Measurements from ENCODE around the gene PHKA2.

Gene PHKA2

DNA sequence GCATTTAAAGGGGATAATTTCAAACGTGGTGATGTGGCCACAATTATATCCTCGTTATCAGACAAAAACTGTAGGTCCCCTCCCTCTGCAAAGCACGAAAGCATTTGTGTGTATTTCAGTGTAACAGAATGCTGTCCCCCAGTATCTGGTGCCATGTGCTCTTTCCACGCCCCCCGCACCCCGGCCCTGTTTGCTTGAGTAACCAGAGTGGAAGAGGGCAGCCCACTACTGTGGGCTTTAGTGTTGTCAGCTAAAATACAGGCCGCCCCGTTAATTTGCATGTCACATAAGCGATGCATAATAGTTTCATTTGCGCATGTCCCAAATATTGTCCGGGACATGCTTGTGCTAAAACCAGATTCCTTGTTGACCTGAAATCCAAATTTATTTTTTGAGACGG lies 110.1 kb downstream of the PHKA2 start:
- no peak for DNase-seq (ENCODE audit: low spot score)
- TF ChIP-seq, protein P1, sequence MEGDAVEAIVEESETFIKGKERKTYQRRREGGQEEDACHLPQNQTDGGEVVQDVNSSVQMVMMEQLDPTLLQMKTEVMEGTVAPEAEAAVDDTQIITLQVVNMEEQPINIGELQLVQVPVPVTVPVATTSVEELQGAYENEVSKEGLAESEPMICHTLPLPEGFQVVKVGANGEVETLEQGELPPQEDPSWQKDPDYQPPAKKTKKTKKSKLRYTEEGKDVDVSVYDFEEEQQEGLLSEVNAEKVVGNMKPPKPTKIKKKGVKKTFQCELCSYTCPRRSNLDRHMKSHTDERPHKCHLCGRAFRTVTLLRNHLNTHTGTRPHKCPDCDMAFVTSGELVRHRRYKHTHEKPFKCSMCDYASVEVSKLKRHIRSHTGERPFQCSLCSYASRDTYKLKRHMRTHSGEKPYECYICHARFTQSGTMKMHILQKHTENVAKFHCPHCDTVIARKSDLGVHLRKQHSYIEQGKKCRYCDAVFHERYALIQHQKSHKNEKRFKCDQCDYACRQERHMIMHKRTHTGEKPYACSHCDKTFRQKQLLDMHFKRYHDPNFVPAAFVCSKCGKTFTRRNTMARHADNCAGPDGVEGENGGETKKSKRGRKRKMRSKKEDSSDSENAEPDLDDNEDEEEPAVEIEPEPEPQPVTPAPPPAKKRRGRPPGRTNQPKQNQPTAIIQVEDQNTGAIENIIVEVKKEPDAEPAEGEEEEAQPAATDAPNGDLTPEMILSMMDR (IDR thresholded peaks at IDR 0.05; ENCODE audit: borderline replicate concordance, control extremely low read depth, extremely low read depth, insufficient read depth, missing control alignments), result no peak
- in situ Hi-C loops (cut with MboI; ENCODE audit: low sequenced_read_pairs, unreplicated experiment), result no loop called here

DNA sequence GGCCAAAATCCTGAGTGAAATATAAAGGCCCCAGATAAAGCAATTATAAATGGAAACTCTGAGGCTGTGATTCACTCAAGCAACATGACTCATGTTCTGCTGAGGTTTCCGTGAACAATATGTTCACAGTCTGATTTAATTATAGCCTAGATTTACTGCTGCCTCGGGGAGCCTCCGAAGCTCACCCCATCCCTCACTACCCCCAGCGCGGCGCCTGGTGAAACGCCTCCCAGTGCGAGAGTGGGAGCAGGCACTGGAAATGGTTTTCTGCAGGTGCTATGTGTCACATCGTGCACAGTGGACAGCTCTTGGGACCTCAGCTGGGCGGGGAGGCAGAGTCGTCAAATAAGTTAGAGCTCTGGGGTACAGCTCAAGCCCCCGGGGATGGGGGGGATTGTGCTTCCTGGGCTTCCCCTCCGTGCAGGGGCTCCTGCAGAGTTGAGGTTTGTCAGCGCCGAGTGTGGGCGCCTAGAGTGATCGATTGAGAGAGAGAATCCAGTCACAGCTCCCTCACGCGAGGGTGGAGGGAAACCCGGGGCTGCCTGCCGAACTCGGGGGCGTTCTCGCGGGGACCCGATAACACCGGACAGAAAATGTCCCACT lies 110.6 kb downstream of the PHKA2 start:
- TF ChIP-seq, protein P1 (IDR thresholded peaks at IDR 0.05; ENCODE audit: borderline replicate concordance, control extremely low read depth, extremely low read depth, insufficient read depth, missing control alignments), result no peak
- DNase-seq (ENCODE audit: low spot score), result no peak
- in situ Hi-C loops (cut with MboI; ENCODE audit: low sequenced_read_pairs, unreplicated experiment), result no loop called here

DNA sequence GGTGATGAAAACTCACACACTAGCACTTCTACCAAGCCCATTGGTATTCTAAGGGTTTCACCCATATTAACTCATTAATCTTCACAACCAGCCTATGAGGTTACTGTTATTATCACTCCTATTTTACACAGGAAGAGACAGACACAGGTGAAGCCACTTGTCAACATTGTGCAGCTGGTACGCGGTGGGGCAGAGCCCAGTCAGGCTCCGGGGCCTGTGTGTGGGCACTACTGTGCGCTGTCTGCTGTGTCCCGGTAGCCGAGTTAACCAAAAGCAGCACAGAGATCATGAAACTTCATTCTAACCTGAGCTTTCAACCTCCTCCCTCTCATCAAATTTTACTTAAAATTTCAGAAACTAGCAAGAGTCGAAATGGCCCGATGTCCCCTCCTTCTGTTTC lies 111.3 kb downstream of the PHKA2 start:
- DNase-seq (ENCODE audit: low spot score), result no peak
- in situ Hi-C loops (cut with MboI; ENCODE audit: low sequenced_read_pairs, unreplicated experiment), result no loop called here
- TF ChIP-seq, protein P1 (IDR thresholded peaks at IDR 0.05; ENCODE audit: borderline replicate concordance, control extremely low read depth, extremely low read depth, insufficient read depth, missing control alignments), result no peak

DNA sequence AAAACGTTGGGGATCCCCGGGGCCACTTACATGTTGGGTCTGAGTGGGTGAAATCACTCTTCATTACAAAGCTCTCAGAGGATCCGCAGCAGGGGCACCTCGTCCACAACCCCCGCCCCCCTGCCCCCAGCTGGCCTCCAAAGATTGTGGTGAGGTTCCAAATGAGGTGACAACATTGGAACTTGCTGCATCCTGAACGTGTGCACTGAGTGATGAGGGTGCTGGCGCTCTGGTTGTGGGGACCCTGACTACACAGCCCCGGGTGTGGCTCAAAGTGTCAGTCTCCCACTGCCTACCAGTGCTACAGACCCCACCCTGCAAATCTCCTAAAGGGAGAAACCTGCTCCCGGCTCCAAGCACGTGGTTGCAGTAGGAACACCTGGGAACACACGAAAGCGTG lies 111.9 kb downstream of the PHKA2 start:
- in situ Hi-C loops (cut with MboI; ENCODE audit: low sequenced_read_pairs, unreplicated experiment), result no loop called here
- TF ChIP-seq, protein P1 (IDR thresholded peaks at IDR 0.05; ENCODE audit: borderline replicate concordance, control extremely low read depth, extremely low read depth, insufficient read depth, missing control alignments), result no peak
- DNase-seq (ENCODE audit: low spot score), result no peak

DNA sequence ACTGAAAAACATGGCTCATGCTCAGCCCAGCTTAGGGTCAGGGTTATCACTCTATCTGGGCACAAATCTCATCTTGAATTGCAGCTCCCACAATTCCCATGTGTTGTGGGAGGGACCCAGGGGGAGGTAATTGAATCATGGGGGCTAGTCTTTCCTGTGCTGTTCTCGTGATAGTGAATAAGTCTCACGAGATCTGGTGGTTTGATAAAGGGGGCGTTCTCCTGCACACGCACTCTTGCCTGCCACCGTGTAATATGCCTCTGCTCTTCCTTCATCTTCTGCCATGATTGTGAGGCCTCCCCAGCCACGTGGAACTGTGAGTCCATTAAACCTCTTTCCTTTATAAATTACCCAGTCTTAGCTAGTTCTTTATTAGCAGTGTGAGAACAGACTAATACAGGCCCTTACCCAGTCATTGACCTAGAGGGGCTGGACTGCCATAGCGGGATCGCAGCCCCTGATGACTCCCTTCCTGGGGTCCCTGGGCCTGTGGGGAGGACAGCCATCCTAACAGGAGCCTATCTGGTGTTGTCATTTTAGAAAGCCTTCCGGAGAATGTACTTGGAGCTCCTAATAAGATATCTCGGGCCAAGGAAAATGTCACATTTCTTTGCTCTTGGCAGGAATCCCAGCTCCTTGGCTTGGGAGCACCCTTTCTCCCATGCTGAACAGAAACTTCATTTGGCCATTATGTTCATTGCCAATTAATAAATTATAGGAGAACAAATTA lies 112.6 kb downstream of the PHKA2 start:
- in situ Hi-C loops (cut with MboI; ENCODE audit: low sequenced_read_pairs, unreplicated experiment), result no loop called here

DNA sequence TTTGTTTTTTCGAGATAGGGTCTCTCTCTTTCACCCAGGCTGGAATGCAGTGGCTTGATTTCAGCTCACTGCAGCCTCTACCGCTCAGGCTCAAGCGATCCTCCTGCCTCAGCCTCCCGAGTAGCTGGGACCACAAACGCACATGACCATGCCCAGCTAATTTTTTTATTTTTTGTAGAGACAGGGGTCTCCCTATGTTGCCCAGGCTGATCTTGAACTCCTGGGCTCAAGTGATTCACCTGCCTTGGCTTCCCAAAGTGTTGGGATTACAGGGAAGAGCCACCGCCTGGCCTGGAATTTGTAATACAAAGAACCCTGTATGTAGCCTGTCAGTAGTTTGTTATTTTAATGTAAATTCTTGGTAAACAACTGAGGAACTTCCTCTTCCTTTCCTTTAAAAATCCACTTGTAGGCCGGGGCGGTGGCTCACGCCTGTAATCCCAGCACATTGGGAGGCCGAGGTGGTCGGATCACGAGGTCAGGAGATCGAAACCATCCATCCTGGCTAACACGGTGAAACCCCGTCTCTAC lies 119.5 kb downstream of the PHKA2 start:
- DNase-seq (ENCODE audit: low spot score), result no peak
- TF ChIP-seq, protein P1 (IDR thresholded peaks at IDR 0.05; ENCODE audit: borderline replicate concordance, control extremely low read depth, extremely low read depth, insufficient read depth, missing control alignments), result no peak
- in situ Hi-C loops (cut with MboI; ENCODE audit: low sequenced_read_pairs, unreplicated experiment), result no loop called here

More for the DNA sequence above, 112.6 kb downstream of the PHKA2 start:
- TF ChIP-seq, protein P1 (IDR thresholded peaks at IDR 0.05; ENCODE audit: borderline replicate concordance, control extremely low read depth, extremely low read depth, insufficient read depth, missing control alignments), result no peak
- DNase-seq (ENCODE audit: low spot score), result no peak
